ENCODE measurements around the gene SLC12A2.

SLC12A2 gene

DNA sequence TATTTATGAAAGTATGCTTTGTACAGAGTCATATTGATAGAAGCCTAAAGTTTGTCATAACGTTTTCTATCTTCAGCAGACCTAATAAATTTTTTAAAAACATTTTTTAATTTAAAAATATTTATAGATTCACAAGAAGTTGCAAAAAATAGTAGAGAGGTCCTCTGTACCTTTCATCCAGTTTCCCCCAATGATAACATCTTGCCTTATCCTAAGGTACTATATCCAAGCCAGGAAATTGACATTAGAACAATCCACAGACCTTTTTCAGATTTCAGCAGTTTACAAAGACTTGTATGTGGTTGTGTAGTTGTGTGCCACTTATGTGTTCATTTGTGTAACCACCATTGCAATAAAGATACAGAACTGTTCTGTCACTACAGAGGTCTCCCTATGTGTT is 88.5 kb downstream of the SLC12A2 start:
- no peak for DNase-seq (ENCODE audit: low read depth)

DNA sequence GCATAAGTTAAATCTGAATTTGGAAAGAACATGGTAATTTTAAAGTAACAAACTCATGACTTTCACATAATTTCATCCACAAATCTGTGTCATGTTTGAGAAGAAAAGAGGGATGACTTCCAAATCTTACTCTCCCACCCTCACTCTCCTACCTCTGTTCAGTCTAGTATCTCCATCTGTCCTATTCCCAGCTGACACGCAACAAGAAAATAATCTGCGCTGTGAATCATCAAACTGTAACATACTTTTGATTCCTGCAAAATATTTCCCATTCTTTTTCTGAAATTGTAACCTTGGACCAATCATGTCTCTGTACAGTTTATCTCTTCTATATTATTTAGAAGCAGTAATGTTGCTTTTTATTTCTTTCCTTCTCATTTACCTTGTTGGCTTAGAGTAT is 91.4 kb downstream of the SLC12A2 start:
- DNase-seq (ENCODE audit: low read depth) = no peak

DNA sequence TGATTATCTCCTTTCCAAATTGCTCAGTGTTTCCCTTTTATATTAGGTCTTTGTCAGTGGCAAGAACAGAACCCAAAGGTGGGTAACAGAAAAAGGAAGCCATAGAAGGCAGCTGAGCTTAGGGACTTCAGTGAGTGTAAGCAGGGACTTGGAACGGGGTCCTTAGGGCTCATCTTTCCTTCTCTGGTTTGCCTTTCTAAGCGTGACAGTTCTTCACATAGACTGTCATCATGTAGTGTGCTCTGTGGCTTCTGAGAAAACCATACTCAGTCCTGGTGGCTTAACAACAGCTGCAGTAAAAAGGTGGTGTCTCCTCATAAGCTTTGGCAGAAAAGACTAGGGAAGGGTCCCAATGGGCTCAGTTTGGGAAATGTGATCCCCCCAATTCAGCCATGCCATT is 108.8 kb downstream of the SLC12A2 start:
- no peak for DNase-seq (ENCODE audit: low read depth)

DNA sequence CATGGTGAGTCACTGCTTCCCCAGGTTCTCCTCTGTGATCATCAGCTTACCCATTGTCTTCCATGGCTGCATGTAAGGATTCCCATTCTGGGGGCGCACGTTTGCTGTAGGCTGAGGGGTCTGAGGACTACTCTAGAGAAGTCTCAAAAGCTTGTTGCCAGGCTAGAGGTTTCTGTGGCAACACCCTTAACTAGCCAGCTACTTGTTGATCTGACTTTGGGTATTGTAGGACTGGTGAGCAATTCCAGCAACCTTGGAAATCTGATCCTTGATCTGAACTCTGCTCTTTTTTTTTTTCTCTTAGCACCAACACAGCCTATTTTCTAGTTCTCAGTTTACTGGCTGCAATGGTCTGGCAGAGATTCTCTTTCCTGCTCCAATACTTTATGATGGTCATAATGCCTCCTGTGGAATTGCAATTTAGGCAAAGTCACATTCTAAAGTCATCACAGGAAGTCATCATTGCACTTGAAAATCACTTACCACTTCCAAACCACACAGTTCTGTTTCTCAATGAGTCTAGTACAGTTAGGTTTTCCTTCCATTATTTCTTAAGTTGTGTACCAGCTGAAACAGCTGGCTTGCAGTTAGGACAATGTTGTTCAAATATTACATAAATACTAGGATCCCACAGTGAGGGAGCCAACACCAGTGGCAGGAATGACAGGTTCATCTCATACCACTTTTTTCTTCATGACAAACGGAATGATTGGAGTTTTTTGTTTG is 110.3 kb downstream of the SLC12A2 start:
- no peak for DNase-seq (ENCODE audit: low read depth)

DNA sequence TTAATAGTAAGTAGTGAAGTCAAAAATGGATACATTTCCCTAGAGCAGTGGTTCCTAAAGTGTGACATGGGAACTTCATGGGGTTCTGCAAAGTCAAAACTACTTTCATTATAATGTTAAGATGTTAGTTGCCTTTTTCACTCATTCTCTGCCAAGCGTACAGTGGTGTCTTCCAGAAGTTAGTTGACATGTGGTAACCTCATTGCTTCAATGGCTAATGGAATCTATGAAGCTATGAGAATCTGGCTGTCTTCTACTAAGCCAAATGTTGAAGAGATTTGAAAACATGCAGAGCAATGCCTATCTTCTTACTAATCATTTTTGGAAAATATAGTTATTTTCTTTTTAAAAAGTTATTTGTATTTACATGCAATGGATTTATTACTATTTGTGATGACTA is 111.8 kb downstream of the SLC12A2 start:
- DNase-seq (ENCODE audit: low read depth) = no peak

DNA sequence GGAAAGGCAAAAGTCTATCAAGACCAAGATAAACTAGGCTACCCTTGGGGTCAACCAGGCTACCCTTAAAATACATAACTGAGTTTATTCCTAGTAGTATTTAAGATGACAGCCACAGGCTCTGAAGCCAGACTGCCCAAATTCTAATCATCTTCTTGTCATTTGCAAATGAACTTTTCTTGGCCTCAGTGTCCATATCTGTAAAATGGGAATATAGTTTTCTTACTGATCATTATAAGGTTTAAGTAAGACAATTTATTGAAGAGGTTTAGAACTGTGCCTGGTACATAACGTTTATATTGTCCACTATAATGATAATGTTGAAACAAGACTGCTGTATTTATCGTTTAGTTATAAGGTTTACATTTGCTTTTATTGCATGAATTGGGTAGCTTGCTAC is 112.5 kb downstream of the SLC12A2 start:
- DNase-seq (ENCODE audit: low read depth) = no peak

DNA sequence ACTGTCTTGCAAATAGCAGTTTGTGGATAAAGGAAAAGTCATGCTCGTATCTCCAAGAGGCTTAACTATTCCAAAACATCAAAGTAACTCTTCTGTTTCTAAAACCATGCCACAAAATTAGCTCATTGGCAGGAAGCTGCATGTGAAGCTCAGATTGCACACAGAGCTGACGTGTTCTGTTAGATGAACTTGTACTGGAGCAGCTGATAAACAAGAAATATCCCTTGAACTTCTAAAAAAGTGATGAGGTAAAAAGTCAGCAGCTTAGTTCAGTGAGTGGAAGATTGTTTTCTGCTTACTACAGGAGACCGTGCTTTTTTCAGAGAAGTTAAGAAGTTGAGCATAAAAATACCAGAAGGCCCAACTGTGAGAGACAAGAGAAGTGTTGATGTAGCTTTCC is 113.2 kb downstream of the SLC12A2 start:
- DNase-seq (ENCODE audit: low read depth) = no peak

DNA sequence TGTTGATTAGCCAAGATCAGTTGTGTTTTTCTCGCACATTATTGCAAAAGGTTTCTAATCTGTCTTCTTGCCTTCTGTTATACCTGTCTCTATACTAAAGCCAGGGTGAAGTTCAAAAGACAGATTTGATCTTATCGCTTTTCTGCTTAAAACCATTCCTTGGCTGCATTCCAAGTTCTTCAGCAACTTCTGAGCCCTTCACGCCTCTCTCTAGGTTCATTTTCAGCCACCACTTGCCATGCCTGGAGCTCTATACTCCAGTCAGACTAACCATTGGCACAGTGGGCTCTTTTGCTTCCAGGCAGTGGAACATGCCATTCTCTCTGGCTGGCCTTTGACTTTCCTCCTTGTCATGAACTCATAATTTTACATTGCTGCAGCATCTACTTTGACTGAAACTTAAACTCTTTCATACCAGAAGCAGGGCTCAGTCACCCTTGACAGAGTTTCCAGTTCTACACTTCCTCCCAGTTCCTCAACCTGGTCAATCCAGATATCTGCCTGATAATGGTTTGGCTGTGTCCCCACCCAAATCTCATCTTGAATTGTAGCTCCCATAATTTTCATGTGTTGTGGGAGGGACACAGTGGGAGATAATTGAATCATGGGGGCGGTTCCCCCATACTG is 114.4 kb downstream of the SLC12A2 start:
- no peak for DNase-seq (ENCODE audit: low read depth)

DNA sequence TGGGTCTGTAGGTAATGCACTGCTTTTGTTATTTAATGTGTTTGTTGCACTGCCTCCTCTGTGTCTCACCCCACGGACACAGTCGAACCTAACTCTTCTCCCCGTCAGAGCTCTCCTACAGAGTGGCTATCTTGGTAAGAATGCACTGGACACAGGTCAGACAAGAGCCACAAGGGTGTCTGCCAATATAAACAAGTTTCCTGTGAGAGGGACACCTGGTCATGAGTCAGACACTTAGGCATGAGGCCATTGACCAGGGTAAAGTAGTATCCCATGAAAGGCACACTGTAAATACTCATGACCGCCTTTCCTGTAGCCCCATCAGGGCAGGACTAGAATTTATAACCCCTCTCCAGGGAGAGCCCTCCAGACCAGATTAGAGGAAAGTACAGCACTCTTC is 115.5 kb downstream of the SLC12A2 start:
- DNase-seq (ENCODE audit: low read depth) = no peak

DNA sequence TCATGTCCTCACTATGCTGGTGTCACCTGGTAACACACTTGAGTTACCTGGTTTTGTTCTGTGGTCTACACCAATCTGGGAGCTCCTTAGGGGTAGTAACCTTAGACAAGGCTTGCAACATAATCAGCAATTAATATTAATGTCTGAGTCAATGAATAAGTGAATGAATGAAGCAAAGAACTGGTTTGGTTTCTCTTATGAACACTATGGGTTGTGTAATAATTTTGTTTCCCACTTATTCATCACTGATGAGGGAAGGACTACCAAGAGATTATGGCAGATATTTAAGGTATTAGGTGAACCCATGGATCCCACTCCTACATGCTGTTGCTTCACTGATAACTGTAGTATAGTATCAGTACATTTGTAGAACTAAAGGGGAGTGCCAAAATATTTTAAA is 116.0 kb downstream of the SLC12A2 start:
- no peak for DNase-seq (ENCODE audit: low read depth)

DNA sequence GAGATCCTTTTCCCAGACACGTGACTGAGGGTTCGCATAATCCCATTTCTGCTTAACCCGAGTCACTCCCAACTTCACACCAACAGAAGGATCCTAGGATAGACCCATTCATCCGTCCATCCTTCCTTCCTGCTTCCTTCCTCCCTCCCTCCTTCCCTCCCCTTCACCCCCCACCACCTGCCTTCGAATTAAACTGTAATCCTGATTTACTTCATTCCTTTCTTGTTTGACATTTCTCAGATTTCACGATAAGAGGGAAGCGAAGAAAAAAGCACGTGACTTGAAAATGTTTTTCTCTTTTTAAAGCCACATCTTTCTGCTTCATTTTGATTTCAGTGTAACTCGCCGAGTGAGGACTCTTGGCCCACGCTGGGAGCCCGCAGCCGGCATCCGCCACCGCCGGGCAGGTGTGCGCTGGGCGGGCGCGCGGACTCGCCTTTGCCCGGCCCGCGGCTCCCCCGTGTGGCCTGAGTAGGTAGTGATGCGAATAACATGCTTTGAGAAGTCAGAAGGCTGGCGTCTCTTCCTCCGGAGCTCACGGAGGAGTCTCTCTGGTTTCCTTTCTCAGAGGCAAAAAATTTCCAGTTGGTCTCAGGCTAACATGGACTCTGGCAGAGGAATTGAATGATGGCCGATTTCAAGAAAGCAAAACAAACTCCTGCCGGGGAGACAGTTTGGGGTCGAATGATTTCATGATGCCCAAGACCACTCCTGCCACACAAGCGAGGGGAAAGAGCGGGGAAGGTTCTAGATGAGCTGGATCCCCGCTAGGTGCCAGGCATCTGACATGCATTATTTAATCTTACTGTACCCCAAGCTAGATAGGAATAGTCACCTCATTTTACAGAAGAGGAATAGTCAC is 117.7 kb downstream of the SLC12A2 start:
- DNase-seq (ENCODE audit: low read depth) = peak; percentile 82

DNA sequence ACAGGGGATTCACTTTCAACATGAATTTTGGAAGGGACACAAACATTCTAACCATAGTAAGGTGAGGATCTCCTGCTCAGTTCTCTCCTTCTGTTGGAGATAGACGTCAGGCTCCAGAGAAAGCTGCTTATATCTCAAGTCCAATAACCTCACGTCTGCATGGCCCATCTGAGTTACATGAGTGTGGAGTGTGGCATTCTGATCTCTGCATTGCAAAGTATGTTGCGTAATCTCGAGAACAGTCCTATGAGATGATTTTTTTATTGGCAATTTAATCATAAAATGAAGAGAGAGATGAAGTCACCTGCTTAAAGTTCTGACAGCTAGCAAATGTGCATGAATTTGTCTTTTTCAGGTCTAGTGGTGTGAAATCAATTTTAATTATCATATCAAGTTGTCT is 118.8 kb downstream of the SLC12A2 start:
- no peak for DNase-seq (ENCODE audit: low read depth)

DNA sequence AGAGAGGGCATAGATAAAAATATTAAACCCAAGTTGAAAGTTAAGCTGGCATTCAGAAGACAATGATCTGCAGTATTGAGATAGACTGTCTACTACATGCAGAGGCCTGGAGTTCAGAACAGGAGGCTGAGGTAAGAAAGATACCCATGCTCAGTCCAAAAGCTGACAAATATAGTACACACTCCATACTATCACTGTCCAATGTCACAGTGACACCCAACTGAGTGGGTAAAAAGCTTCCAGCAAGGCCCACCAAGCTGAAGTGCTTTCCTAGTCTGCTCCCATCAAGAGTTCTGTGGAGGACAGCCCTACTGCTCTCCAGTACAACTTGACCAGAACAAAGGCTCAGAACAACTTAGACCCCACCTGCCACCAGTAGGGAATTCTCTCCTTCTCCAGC is 124.9 kb downstream of the SLC12A2 start:
- DNase-seq (ENCODE audit: low read depth) = no peak

DNA sequence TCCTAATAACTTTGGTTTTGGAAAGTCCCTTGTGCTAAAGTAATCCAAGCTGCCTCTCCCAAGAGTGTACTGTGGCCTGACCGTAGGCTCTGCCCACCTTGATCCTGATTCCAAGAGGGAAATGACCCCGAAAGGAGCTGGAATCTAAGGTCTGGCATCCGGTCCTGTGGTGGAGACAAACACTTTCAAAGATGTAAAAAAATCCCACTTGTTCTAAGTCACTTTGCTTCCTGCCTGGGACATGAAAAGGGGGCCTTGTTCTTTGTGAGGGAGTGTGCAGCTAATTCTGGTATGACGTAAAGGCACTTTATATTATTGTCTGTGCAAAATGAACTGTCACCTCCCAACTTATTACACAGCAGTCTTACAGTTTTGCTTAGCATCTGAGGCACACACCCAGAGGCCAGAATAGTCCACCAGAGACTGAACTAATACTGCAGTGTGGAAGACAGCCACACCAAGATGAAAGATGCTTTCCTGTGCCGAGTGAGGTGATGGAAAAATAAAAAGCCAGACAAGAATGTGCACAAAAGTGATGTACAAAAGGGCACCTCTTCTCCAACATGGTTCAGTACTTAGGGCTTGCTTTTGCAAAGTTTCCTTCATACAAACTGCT is 128.7 kb downstream of the SLC12A2 start:
- no peak for DNase-seq (ENCODE audit: low read depth)

DNA sequence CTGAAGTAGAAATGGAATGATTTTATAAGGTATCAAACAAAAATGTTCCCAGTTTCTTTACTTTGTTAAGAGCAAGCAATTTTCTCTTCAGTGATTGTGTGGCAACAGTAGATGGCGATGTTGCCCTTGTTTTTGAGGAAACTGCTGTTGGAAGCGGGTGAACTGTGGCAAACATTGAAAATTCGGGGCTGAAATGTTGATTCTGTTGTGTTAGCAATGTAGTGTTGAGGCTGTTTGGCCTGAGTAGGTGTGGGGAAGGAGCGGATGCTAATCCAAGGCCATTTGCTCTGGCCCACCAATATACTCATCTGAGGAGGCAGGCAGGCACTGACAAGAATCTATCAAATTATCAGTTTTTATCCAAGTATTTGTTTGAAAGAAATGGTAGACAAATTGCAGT is 129.8 kb downstream of the SLC12A2 start:
- no peak for DNase-seq (ENCODE audit: low read depth)

DNA sequence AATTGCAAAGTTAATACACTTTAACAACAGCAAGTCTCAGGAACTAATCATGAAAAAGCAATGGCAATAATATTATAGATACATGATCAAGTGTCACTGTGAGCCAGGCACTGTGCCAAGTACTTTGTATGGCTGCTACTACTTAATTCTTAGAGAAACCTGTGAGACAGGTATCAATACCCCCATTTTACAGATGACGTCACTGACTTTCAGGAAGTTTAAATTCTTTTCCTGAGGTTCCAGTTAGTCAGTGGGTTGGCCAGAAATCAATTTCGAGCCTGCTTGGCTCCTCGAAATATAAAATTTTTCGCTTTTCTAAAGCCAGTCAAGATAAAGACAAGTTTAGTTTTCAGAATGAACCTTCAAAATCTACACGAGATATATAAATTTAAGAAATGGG is 130.3 kb downstream of the SLC12A2 start:
- DNase-seq (ENCODE audit: low read depth) = no peak

DNA sequence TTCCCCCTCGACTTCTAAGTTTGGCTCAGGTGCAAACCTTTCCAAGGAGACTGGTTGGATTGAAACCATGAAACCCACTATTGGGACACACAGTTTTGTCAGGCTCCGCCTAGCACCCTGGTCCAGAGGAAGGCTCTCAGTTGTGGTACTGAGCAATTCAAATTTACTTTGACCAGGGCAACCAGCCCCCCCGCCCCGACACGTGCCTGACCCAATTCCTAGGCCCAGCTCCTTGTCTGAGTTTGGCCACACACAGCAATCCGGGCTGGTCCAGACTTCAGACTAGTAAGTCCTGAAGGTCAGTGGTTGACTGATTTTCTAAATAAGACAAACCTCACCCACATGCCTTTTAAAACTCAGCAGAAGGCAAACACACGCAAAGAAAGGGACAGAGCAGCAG is 132.7 kb downstream of the SLC12A2 start:
- no peak for DNase-seq (ENCODE audit: low read depth)

DNA sequence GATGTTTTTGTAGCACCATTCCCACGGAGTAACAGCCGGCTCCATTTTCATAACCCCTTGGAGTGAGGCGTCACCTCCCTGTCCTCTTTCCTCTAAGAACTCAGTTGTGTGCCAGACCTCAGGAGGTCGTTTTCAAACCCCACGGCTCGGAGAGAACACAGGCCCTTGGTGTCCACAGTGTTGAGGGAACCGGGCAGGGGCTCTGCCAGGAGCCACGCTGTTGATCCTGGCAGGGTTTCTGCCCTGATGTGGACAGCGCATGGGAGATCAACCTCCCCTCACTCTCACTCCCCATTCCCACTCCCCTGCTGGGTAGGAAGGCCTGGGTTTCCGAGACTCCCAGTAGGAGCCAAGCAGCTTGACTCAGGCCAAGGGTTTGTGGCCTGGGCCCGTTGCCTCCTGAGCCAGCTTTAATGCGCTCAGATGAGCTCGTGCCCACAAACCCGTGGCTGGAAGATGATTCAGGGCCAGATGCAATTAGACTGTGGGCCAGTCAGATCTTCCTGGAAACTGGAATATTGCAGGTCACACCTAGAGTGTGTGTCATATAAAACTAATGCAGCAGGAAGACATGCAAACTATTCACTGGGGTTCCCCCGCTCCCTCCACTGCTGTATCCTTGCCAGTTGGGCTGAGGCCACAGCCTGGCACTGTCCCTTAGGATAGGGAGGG is 133.4 kb downstream of the SLC12A2 start:
- DNase-seq (ENCODE audit: low read depth) = no peak

DNA sequence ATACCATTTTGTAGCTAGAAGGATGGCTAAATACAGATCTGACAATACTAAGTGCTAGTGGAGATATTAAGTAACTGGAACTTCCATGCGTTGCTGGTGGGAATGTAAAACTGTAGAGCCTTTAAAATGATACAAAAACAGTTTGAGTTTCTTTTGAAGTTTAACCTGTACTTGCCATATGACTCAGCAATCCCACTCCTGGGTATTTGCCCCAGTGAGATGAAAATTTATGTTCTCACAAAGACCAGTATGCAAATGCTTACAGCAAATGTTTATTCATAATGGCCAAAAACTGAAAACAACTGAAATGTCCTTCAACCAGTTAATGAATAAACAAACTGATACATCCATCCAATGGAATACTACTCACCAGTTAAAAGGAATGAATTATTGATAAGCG is 137.3 kb downstream of the SLC12A2 start:
- no peak for DNase-seq (ENCODE audit: low read depth)

DNA sequence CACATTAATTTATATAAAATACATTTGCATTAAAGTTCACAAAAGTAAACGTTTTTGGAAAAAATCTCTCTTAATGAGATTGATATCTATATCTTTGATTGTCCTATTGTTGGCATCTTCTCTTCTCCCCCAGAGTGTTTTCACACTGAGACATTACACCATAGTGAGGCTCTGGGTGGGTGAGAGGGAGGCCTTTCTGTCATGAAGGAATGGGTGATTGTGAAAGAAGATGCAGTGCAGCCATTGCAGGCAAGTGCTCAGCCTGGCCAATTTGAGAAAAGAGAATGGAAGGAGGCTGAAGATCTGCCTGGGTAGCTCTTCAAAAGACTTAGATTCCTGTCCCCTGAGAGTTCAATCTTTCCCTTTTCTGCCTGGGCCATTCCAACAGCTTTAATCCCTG is 140.8 kb downstream of the SLC12A2 start:
- no peak for DNase-seq (ENCODE audit: low read depth)

DNA sequence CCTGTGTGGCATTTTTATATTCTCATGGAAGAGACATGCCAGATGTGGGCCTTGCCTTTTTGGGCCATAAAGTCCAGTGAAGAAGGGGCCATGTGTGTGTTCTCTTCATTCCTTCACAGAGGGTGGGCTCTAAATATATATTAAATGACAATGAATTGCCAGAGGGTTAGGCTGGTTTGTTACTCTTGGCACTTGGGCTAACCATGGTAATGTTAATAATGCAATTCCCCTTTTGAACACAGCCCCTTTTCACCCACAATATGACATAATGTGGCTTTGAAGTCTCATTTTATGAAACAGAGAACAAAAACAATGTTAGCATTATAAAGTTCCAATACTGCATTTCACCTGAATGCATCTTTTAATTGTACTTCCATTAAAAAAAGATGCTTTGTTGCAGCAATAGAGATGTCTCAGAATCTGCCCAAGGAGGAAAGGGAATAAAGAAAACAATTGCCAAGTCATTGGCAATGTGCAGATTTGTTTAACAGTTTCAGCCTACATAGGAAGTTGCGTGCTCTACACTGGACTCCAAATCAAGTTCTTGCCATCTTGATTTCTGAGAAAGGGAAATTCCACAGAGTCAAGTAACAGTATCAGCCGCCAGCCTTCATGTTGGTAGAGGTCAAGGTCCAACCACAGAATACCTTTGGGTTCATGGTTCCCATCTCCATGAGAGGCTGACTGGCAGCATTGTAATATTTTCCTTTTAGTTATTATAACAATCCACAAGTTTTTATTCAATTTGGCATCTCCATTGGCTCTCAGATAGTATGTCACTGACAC is 141.9 kb downstream of the SLC12A2 start:
- DNase-seq (ENCODE audit: low read depth) = no peak
